HG02870 (cell line): ENCODE results near the gene HRCT1.
"Not testable (repeated sequence)": the region's sequence is repeated elsewhere in the genome, so short reads cannot be mapped to it uniquely, and the experiment has no call there.

ENCODE experiments used
- ATAC-seq: cut with Tn5 transposase; IDR thresholded peaks from one replicate; pipeline ENCODE4 v1.9.1; 2021; ENCODE audit warnings: mild to moderate bottlenecking, moderate library complexity; ENCODE audit not compliant: unreplicated experiment

Gene HRCT1

GRCh38 chr9:35905912-35906679, at the start of gene HRCT1:
Gene HRCT1, plus strand, starts transcription at chr9:35906202. Its CDS starts 86 bp downstream, at chr9:35906288.
- no peak for ATAC-seq

- no peak for ATAC-seq
These were observed 49.8 kb upstream of the HRCT1 start for GRCh38 chr9:35856206-35856605.

- no peak for ATAC-seq
These were observed 49.1 kb upstream of the HRCT1 start for GRCh38 chr9:35856882-35857281.

- ATAC-seq: no peak
These were observed 47.5 kb upstream of the HRCT1 start for GRCh38 chr9:35858458-35858857.

- no peak for ATAC-seq
These were observed 46.6 kb upstream of the HRCT1 start for GRCh38 chr9:35859310-35859989.

GRCh38 chr9:35859990-35860339, 46.0 kb upstream of the HRCT1 start:
- no peak for ATAC-seq

- no peak for ATAC-seq
These were observed 44.7 kb upstream of the HRCT1 start for GRCh38 chr9:35861161-35861897.

- no peak for ATAC-seq
These were observed 43.7 kb upstream of the HRCT1 start for GRCh38 chr9:35862328-35862727.

- ATAC-seq: no peak
These were observed 42.4 kb upstream of the HRCT1 start for GRCh38 chr9:35863583-35863982.

GRCh38 chr9:35864695-35865255, 41.2 kb upstream of the HRCT1 start:
- ATAC-seq: no peak

- no peak for ATAC-seq
These were observed 38.5 kb upstream of the HRCT1 start for GRCh38 chr9:35867538-35867937.

GRCh38 chr9:35868933-35869332, 37.1 kb upstream of the HRCT1 start:
- no peak for ATAC-seq

- ATAC-seq: no peak
These were observed 36.3 kb upstream of the HRCT1 start for GRCh38 chr9:35869621-35870216.

GRCh38 chr9:35870351-35870923, 35.6 kb upstream of the HRCT1 start, which contains the start of gene OR13J1:
Gene OR13J1, minus strand, starts transcription at chr9:35870401. Its CDS starts 0 bp downstream, at chr9:35870401.
- ATAC-seq: no peak

GRCh38 chr9:35871545-35871944, 34.5 kb upstream of the HRCT1 start:
- ATAC-seq: no peak

- no peak for ATAC-seq
These were observed 33.5 kb upstream of the HRCT1 start for GRCh38 chr9:35872505-35872904.

GRCh38 chr9:35882263-35882848, 23.6 kb upstream of the HRCT1 start:
- ATAC-seq: no peak

GRCh38 chr9:35882996-35883395, 23.0 kb upstream of the HRCT1 start:
- ATAC-seq: no peak

- not testable (repeated sequence) for ATAC-seq
These were observed 21.1 kb upstream of the HRCT1 start for GRCh38 chr9:35884908-35885307.

GRCh38 chr9:35891646-35892045, 14.4 kb upstream of the HRCT1 start:
- ATAC-seq: no peak
